ENCODE data around the gene GPATCH8. TPM values are rescaled to one million over a fixed set of nuclear protein-coding genes. Genes with fewer than 3 reads are reported as not detected.

The GPATCH8 gene
- total and polyA plus RNA-seq, 2 of the 8 experiments (the other 6 are each of a cell fraction or from before 2014, with no cell fraction given) = 20.5 to 58.1 TPM

- DNase-seq (ENCODE audit: low read depth in 1 of 2, low spot score in 2 of 2) = no peak
- POLR2A ChIA-PET (ENCODE audit: partially characterized antibody) = interaction anchor here (0.7 to 3.2 kb wide), 13 partner anchors 10 to 229 kb away, joined by 3 to 18 read pairs (median 5); partner anchors contain the start of genes FAM171A2, HDAC5, TMUB2 and UBTF
These were observed 151.0 kb downstream of the GPATCH8 start for GRCh38 chr17:44351961-44352827.

More at GRCh38 chr17:44351961-44352827, 151.0 kb downstream of the GPATCH8 start:
- no peaks in the 10 kb centered on the region for H3K9me3 ChIP-seq (ENCODE audit: insufficient read depth in 2 of 2, low read depth in 1 of 2, low read length in 1 of 2)
- H3K4ac ChIP-seq (replicated peaks; ENCODE audit: insufficient read length, low read depth, low read length) = no peak overlapping the region
- peaks cover 4 to 21% of the 10 kb centered on the region in 2 experiments for H4K20me1 ChIP-seq (replicated peaks in 1 of 2; ENCODE audit: control insufficient read depth in 1 of 2, insufficient read depth in 2 of 2, low read length in 2 of 2)
- H3K27ac ChIP-seq (ENCODE audit: low read depth, low read length) = no peak overlapping the region
- H4K5ac ChIP-seq (ENCODE audit: insufficient read length, low read depth, low read length) = no peak overlapping the region
- no peak overlapping the region for H3K23ac ChIP-seq (ENCODE audit: insufficient read length)
- no peak overlapping the region; the same call in 1 of the 2 replicates for H4K8ac ChIP-seq (ENCODE audit: extremely low read depth, insufficient read depth, low read length)
- H3K18ac ChIP-seq (ENCODE audit: extremely low read depth, low read length) = no peak overlapping the region
- peaks cover 0 to 3% (median under 1%) of the 10 kb centered on the region in 4 experiments; a peak in 3 of 8 replicates for H3K36me3 ChIP-seq (ENCODE audit: control insufficient read depth in 2 of 4, insufficient read depth in 4 of 4, low read length in 3 of 4)
- WGBS, 2 experiments (ENCODE audit: extremely low coverage in 1 of 2, insufficient coverage in 1 of 2, insufficient read length in 1 of 2, insufficient replicate concordance in 2 of 2, low coverage in 1 of 2, low lambda C conversion rate in 2 of 2, missing lambda C conversion rate in 1 of 2) = 93% methylated on average over 36 of the region's 36 CpGs; no CpG with 5 or more reads in 1 of the 2 experiments
- H2BK5ac ChIP-seq (ENCODE audit: low read depth, low read length) = no peak overlapping the region
- TF ChIP-seq SAP30 (IDR thresholded peaks at IDR 0.05; ENCODE audit: insufficient read depth, insufficient replicate concordance, low read length) (no peak), POLR2A (IDR thresholded peaks at IDR 0.05; ENCODE audit: control extremely low read depth in 1 of 2, low read depth in 2 of 2, low read length in 2 of 2) (peak; percentile 26 to 27; a peak in 2 of 3 replicates)
- no peak overlapping the region for H2AFZ ChIP-seq (ENCODE audit: low read length)
- H2BK15ac ChIP-seq (ENCODE audit: low read length) = no peak overlapping the region
- no peak overlapping the region for H2AK5ac ChIP-seq (ENCODE audit: low read depth, low read length)
- H3K79me2 ChIP-seq (ENCODE audit: control insufficient read depth in 1 of 2, insufficient read depth in 2 of 2, low read length in 2 of 2) = no peaks in the 10 kb centered on the region
- H4K91ac ChIP-seq (replicated peaks; ENCODE audit: insufficient read length, low read length) = no peak overlapping the region
- CTCF ChIA-PET (ENCODE audit: partially characterized antibody) = interaction anchor here (0.6 to 5.7 kb wide), 23 partner anchors 8 to 344 kb away, joined by 3 to 62 read pairs (median 6); partner anchors contain the start of genes ASB16, FAM171A2, GRN and TMUB2
- H3K14ac ChIP-seq (ENCODE audit: insufficient read length) = no peak overlapping the region
- H3K23me2 ChIP-seq (ENCODE audit: low read depth, low read length) = peaks cover 8% of the 10 kb centered on the region; the same call in 1 of the 2 replicates
- FAIRE-seq = no peak
- no peak overlapping the region; a peak in 1 of 4 replicates for H3K4me2 ChIP-seq (ENCODE audit: insufficient read depth in 1 of 2, low read depth in 2 of 2, low read length in 2 of 2)
- H3K4me3 ChIP-seq (ENCODE audit: extremely low read depth in 1 of 4, insufficient read depth in 2 of 4, low read depth in 3 of 4, low read length in 4 of 4) = no peak overlapping the region
- H3K4me1 ChIP-seq (replicated peaks in 1 of 4; ENCODE audit: control insufficient read depth in 3 of 4, insufficient read depth in 4 of 4, low read length in 3 of 4) = peaks cover 0 to 8% (median 4%) of the 10 kb centered on the region in 4 experiments; a peak in 4 of 7 replicates
- H2BK120ac ChIP-seq (replicated peaks; ENCODE audit: low read depth, low read length) = no peak overlapping the region
- no peak overlapping the region for H2BK12ac ChIP-seq (ENCODE audit: low read depth, low read length)
- no peaks in the 10 kb centered on the region; a peak in 2 of 7 replicates for H3K27me3 ChIP-seq (replicated peaks in 1 of 4; ENCODE audit: control insufficient read depth in 3 of 4, extremely low read depth in 1 of 4, insufficient read depth in 3 of 4, low read length in 3 of 4)
- H3K79me1 ChIP-seq (ENCODE audit: low read depth, low read length) = no peaks in the 10 kb centered on the region
- no peak overlapping the region for H2BK20ac ChIP-seq (ENCODE audit: low read length)
- no peak overlapping the region for H3K56ac ChIP-seq (replicated peaks; ENCODE audit: insufficient read length, low read depth, low read length)
- no peak overlapping the region for H3K9ac ChIP-seq (replicated peaks in 1 of 4; ENCODE audit: extremely low read depth in 1 of 4, low read depth in 3 of 4, low read length in 3 of 4)

All from H1 (cell line).